Measurements from ENCODE around the gene GRIN2A. TPM values are rescaled to one million over a fixed set of nuclear protein-coding genes. Genes with fewer than 3 reads are reported as not detected.

Gene GRIN2A
- total and polyA plus RNA-seq, 2 of the 13 experiments (the other 11 are each of a cell fraction or from before 2014, with no cell fraction given): not detected

GRCh38 chr16:10087151-10087550, 95.1 kb downstream of the GRIN2A start:
- ChIA-PET POLR2A (no interaction called here), CTCF (ENCODE audit: low intra/inter-chr PET ratio, low total read pairs) (no interaction called here)
- Histone ChIP-seq H3K36me3 (replicated peaks in 1 of 2; ENCODE audit: control insufficient read depth in 1 of 2, insufficient read depth in 2 of 2, low read length in 2 of 2) (no peaks in the 10 kb centered on the region), H3K4me3 (replicated peaks in 1 of 3; ENCODE audit: insufficient read depth in 1 of 3, low read depth in 2 of 3, low read length in 3 of 3) (no peak overlapping the region), H3K27ac (ENCODE audit: extremely low read length, insufficient read depth, low read length) (no peak overlapping the region), H3K4me1 (ENCODE audit: insufficient read depth, low read length) (no peaks in the 10 kb centered on the region), H3K9me3 (ENCODE audit: low read length) (no peaks in the 10 kb centered on the region), H3K9ac (ENCODE audit: insufficient read depth, low read depth, low read length) (no peak overlapping the region), H3K4me2 (ENCODE audit: low read depth, low read length) (no peak overlapping the region), H3K79me2 (ENCODE audit: insufficient read depth, low read length) (no peaks in the 10 kb centered on the region), H4K20me1 (ENCODE audit: insufficient read depth, low read length) (no peaks in the 10 kb centered on the region), H3K27me3 (ENCODE audit: control insufficient read depth in 1 of 2, insufficient read depth in 2 of 2, low read length in 2 of 2) (0 out of 5 replicates have a peak, but pooled peaks cover 0 to 3% of the 10 kb centered on the region in 2 experiments), H2AFZ (ENCODE audit: low read length) (no peak overlapping the region)
- intact Hi-C loops (cut with micrococcal nuclease; ENCODE audit: unreplicated experiment): no loop called here
- DNase-seq (ENCODE audit: low spot score) (no peak), FAIRE-seq (no peak), ATAC-seq (no peak)
- no TSS peak for BruUV-seq (replicated peaks)
- in situ Hi-C loops (cut with HindIII; ENCODE audit: extremely low pct_ligation_motif_present, low pct_unique_long_range_greater_than_20kb): no loop called here
- WGBS (ENCODE audit: low lambda C conversion rate): 24% methylated on average over 4 of the region's 4 CpGs
- no peak for TF ChIP-seq CENPX (CRISPR knock-in tag; IDR thresholded peaks at IDR 0.05)
- TF ChIP-seq ZNF646 (CRISPR knock-in tag; IDR thresholded peaks at IDR 0.05): no peak
- TF ChIP-seq HNRNPUL1 (IDR thresholded peaks at IDR 0.05; ENCODE audit: low read depth, low read length): no peak
- no peak for TF ChIP-seq CSRNP2 (CRISPR knock-in tag; conservative IDR thresholded peaks at IDR 0.05; ENCODE audit: low read depth)
- TF ChIP-seq TSC22D2 (CRISPR knock-in tag; IDR thresholded peaks at IDR 0.05; ENCODE audit: borderline replicate concordance): no peak
- no peak for TF ChIP-seq CHD2 (IDR thresholded peaks at IDR 0.05; ENCODE audit: low read depth, low read length)
- no peak for TF ChIP-seq CAMTA2 (CRISPR knock-in tag; IDR thresholded peaks at IDR 0.05; ENCODE audit: borderline replicate concordance)
- TF ChIP-seq ZNF441 (CRISPR knock-in tag; IDR thresholded peaks at IDR 0.05; ENCODE audit: borderline replicate concordance): no peak
- TF ChIP-seq ZNF124 (CRISPR knock-in tag; IDR thresholded peaks at IDR 0.05): no peak
- TF ChIP-seq SNAPC2 (CRISPR knock-in tag; IDR thresholded peaks at IDR 0.05): no peak
- no peak for TF ChIP-seq SIX1 (CRISPR knock-in tag; IDR thresholded peaks at IDR 0.05; ENCODE audit: borderline replicate concordance)
- TF ChIP-seq PPARG (CRISPR knock-in tag; conservative IDR thresholded peaks at IDR 0.05): no peak
- TF ChIP-seq ZNF160 (CRISPR knock-in tag; IDR thresholded peaks at IDR 0.05): no peak
- no peak for TF ChIP-seq NRL (CRISPR knock-in tag; IDR thresholded peaks at IDR 0.05; ENCODE audit: borderline replicate concordance)
- no peak for TF ChIP-seq ZEB1 (IDR thresholded peaks at IDR 0.05; ENCODE audit: insufficient replicate concordance, low read depth)
- no peak for TF ChIP-seq CERS6 (CRISPR knock-in tag; IDR thresholded peaks at IDR 0.05)
- no peak for TF ChIP-seq AHR (CRISPR knock-in tag; IDR thresholded peaks at IDR 0.05)

All from HepG2 (cell line).